ENCODE data around the gene PANK4. TPM values are rescaled to one million over a fixed set of nuclear protein-coding genes. Genes with fewer than 3 reads are reported as not detected.

The PANK4 gene
- total and polyA plus RNA-seq, 4 donors, result 6.2 to 26.8 (median 12.6) TPM

GRCh38 chr1:2495546-2495945 is 30.9 kb downstream of the PANK4 start:
- Histone ChIP-seq H3K9ac (ENCODE audit: low read depth in 1 of 2, low read length in 2 of 2) (no peak overlapping the region), H3K36me3 (ENCODE audit: control insufficient read depth in 4 of 4, insufficient read depth in 3 of 4, low read depth in 1 of 4, low read length in 3 of 4) (no peaks in the 10 kb centered on the region), H3K4me3 (ENCODE audit: low read depth in 1 of 3, low read length in 3 of 3) (no peak overlapping the region), H3K4me1 (ENCODE audit: control insufficient read depth in 4 of 4, insufficient read depth in 4 of 4, low read length in 3 of 4) (peaks cover 6 to 11% (median 10%) of the 10 kb centered on the region in 4 donors), H3K27ac (ENCODE audit: low read depth in 1 of 2, low read length in 2 of 2) (no peak overlapping the region), H3K9me3 (ENCODE audit: control insufficient read depth in 4 of 4, low read length in 3 of 4) (no peaks in the 10 kb centered on the region), H3K27me3 (ENCODE audit: control insufficient read depth in 4 of 4, insufficient read depth in 4 of 4, low read length in 3 of 4) (no peaks in the 10 kb centered on the region)
- TF ChIP-seq FOXA2 (IDR thresholded peaks at IDR 0.05) (no peak), ZBTB33 (IDR thresholded peaks at IDR 0.05) (no peak), EGR1 (IDR thresholded peaks at IDR 0.05; ENCODE audit: low read depth in 2 of 2) (no peak), MAX (IDR thresholded peaks at IDR 0.05) (no peak), NR2F2 (IDR thresholded peaks at IDR 0.05) (no peak), RAD21 (IDR thresholded peaks at IDR 0.05) (no peak), YY1 (IDR thresholded peaks at IDR 0.05) (no peak), FOXA1 (IDR thresholded peaks at IDR 0.05) (no peak), REST (IDR thresholded peaks at IDR 0.05) (no peak), TAF1 (conservative IDR thresholded peaks at IDR 0.05) (no peak), ATF3 (IDR thresholded peaks at IDR 0.05) (no peak), HNF4G (IDR thresholded peaks at IDR 0.05) (no peak), HNF4A (conservative IDR thresholded peaks at IDR 0.05) (no peak), JUND (IDR thresholded peaks at IDR 0.05) (no peak), GABPA (IDR thresholded peaks at IDR 0.05 in 1 of 2, conservative IDR thresholded peaks at IDR 0.05 in 1 of 2) (no peak), CTCF (IDR thresholded peaks at IDR 0.05; ENCODE audit: low read depth, low read length, missing input control) (no peak), RXRA (IDR thresholded peaks at IDR 0.05) (no peak)
- DNase-seq (ENCODE audit: low spot score), result no peak
- WGBS, result 94% methylated on average over 12 of the region's 12 CpGs

- no peaks in the 10 kb centered on the region for H3K36me3 ChIP-seq (ENCODE audit: control insufficient read depth in 4 of 4, insufficient read depth in 3 of 4, low read depth in 1 of 4, low read length in 3 of 4)
- H3K27me3 ChIP-seq (ENCODE audit: control insufficient read depth in 4 of 4, insufficient read depth in 4 of 4, low read length in 3 of 4), result no peaks in the 10 kb centered on the region
- WGBS, result 95% methylated on average over 12 of the region's 12 CpGs
- H3K4me3 ChIP-seq (ENCODE audit: low read depth in 1 of 3, low read length in 3 of 3), result no peak overlapping the region
- H3K9me3 ChIP-seq (ENCODE audit: control insufficient read depth in 4 of 4, low read length in 3 of 4), result no peaks in the 10 kb centered on the region
- H3K27ac ChIP-seq (ENCODE audit: low read depth in 1 of 2, low read length in 2 of 2), result no peak overlapping the region
- DNase-seq (ENCODE audit: low spot score), result no peak
- no peak overlapping the region for H3K9ac ChIP-seq (ENCODE audit: low read depth in 1 of 2, low read length in 2 of 2)
- peaks cover 6 to 11% (median 10%) of the 10 kb centered on the region in 4 donors for H3K4me1 ChIP-seq (ENCODE audit: control insufficient read depth in 4 of 4, insufficient read depth in 4 of 4, low read length in 3 of 4)
- TF ChIP-seq HNF4A (conservative IDR thresholded peaks at IDR 0.05) (no peak), ATF3 (IDR thresholded peaks at IDR 0.05) (no peak), NR2F2 (IDR thresholded peaks at IDR 0.05) (no peak), MAX (IDR thresholded peaks at IDR 0.05) (no peak), RAD21 (IDR thresholded peaks at IDR 0.05) (no peak), FOXA1 (IDR thresholded peaks at IDR 0.05) (no peak), JUND (IDR thresholded peaks at IDR 0.05) (no peak), GABPA (IDR thresholded peaks at IDR 0.05 in 1 of 2, conservative IDR thresholded peaks at IDR 0.05 in 1 of 2) (no peak), TAF1 (conservative IDR thresholded peaks at IDR 0.05) (no peak), SP1 (IDR thresholded peaks at IDR 0.05) (no peak), EGR1 (IDR thresholded peaks at IDR 0.05; ENCODE audit: low read depth in 2 of 2) (no peak), FOXA2 (IDR thresholded peaks at IDR 0.05) (no peak), RXRA (IDR thresholded peaks at IDR 0.05) (no peak), ZBTB33 (IDR thresholded peaks at IDR 0.05) (no peak)
Observed at GRCh38 chr1:2495026-2495425, 31.4 kb downstream of the PANK4 start.

Measured in liver (tissue), 9 donors.